Mesendoderm (in vitro differentiated cells): ENCODE results near the gene CFAP100.

Experiments used
- DNase-seq: peaks from one replicate; pipeline ENCODE4 v3.0.0; 2013
- H2AK5ac ChIP-seq: 2 replicates; pipeline ENCODE4 v1.6.1; 2013; ENCODE audit warnings: low read length, inconsistent platforms
- H2BK120ac ChIP-seq: 2 replicates; pipeline ENCODE4 v1.6.1; 2013; ENCODE audit warnings: low read depth, mild to moderate bottlenecking, low read length, moderate library complexity, mixed read lengths
- H2BK15ac ChIP-seq: replicated peaks from 2 replicates; pipeline ENCODE4 v1.6.1; 2013; ENCODE audit warnings: low read depth, mild to moderate bottlenecking, moderate library complexity
- H2BK5ac ChIP-seq: 2 replicates; pipeline ENCODE4 v1.6.1; 2013; ENCODE audit warnings: low read length, inconsistent platforms
- H3K18ac ChIP-seq: 2 replicates; pipeline ENCODE4 v1.6.1; 2013; ENCODE audit warnings: mild to moderate bottlenecking, low read length, mixed read lengths
- H3K23ac ChIP-seq: one replicate; pipeline ENCODE4 v1.6.1; 2013; ENCODE audit warnings: low read length
- H3K27ac ChIP-seq: 2 replicates; pipeline ENCODE4 v1.5.1; 2013; ENCODE audit warnings: low read depth, mild to moderate bottlenecking, inconsistent platforms, low read length, moderate library complexity
- H3K27me3 ChIP-seq: 2 replicates; pipeline ENCODE4 v1.6.1; 2013; ENCODE audit warnings: low read length, control low read depth, mild to moderate bottlenecking, inconsistent platforms; ENCODE audit not compliant: insufficient read depth, poor library complexity
- H3K36me3 ChIP-seq: 2 replicates; pipeline ENCODE4 v1.6.1; 2013; ENCODE audit warnings: low read length, inconsistent platforms; ENCODE audit not compliant: control insufficient read depth, insufficient read depth
- H3K4ac ChIP-seq: one replicate; pipeline ENCODE4 v1.6.1; 2013; ENCODE audit warnings: low read depth, mild to moderate bottlenecking, low read length, moderate library complexity
- H3K4me1 ChIP-seq: 2 replicates; pipeline ENCODE4 v1.6.1; 2013; ENCODE audit warnings: low read depth, low read length, inconsistent platforms; ENCODE audit not compliant: control insufficient read depth
- H3K4me2 ChIP-seq: 2 replicates; pipeline ENCODE4 v1.6.1; 2013; ENCODE audit warnings: low read length
- H3K4me3 ChIP-seq: 2 replicates; pipeline ENCODE4 v1.5.1; 2013; ENCODE audit warnings: mild to moderate bottlenecking, low read length
- H3K56ac ChIP-seq: one replicate; pipeline ENCODE4 v1.6.1; 2013; ENCODE audit warnings: low read length
- H3K79me1 ChIP-seq: 2 replicates; pipeline ENCODE4 v1.6.1; 2013; ENCODE audit warnings: low read length, inconsistent platforms
- H3K79me2 ChIP-seq: 2 replicates; pipeline ENCODE4 v1.6.1; 2013; ENCODE audit warnings: mild to moderate bottlenecking, low read length; ENCODE audit not compliant: control insufficient read depth, insufficient read depth
- H3K9ac ChIP-seq: 2 replicates; pipeline ENCODE4 v1.6.1; 2013; ENCODE audit warnings: low read length, inconsistent platforms
- H4K5ac ChIP-seq: one replicate; pipeline ENCODE4 v1.6.1; 2013; ENCODE audit warnings: low read length
- H4K8ac ChIP-seq: one replicate; pipeline ENCODE4 v1.6.1; 2013; ENCODE audit warnings: low read depth, mild to moderate bottlenecking, control low read depth, low read length, moderate library complexity
- WGBS: extraction: QIAGEN DNeasy Blood & Tissue Kit; methylation state at CpG from one replicate; pipeline ENCODE4 v1.1.7; 2013; ENCODE audit warnings: low lambda C conversion rate, missing lambda C conversion rate; ENCODE audit not compliant: insufficient coverage; ENCODE audit errors: extremely low coverage; 5-methylcytosine and 5-hydroxymethylcytosine counted together

The CFAP100 gene

GRCh38 chr3:126434264-126434590 is 39.5 kb downstream of the CFAP100 start:
- no CpG with 5 or more reads among the region's 6 CpGs for WGBS

GRCh38 chr3:126434931-126435411 is 40.3 kb downstream of the CFAP100 start:
- Histone ChIP-seq H4K5ac (no peak overlapping the region), H3K27me3 (no peaks in the 10 kb centered on the region), H2BK15ac (no peak overlapping the region), H2AK5ac (no peak overlapping the region), H3K56ac (no peak overlapping the region), H3K4me2 (no peak overlapping the region), H2BK120ac (no peak overlapping the region), H3K36me3 (peaks cover 1% of the 10 kb centered on the region), H4K8ac (no peak overlapping the region), H3K4me3 (no peak overlapping the region), H3K23ac (no peak overlapping the region), H3K4me1 (no peaks in the 10 kb centered on the region), H3K4ac (no peak overlapping the region), H3K79me1 (no peaks in the 10 kb centered on the region), H3K18ac (no peak overlapping the region), H3K79me2 (no peaks in the 10 kb centered on the region), H3K9ac (no peak overlapping the region), H3K27ac (no peak overlapping the region), H2BK5ac (no peak overlapping the region)
- WGBS, result no CpG with 5 or more reads among the region's 8 CpGs
- DNase-seq, result no peak

More at GRCh38 chr3:126434264-126434590, 39.5 kb downstream of the CFAP100 start:
- DNase-seq, result no peak
- no peak overlapping the region for H3K4me3 ChIP-seq
- H3K4me1 ChIP-seq, result no peaks in the 10 kb centered on the region
- H2BK120ac ChIP-seq, result no peak overlapping the region
- no peak overlapping the region for H3K9ac ChIP-seq
- no peak overlapping the region for H3K4ac ChIP-seq
- H4K8ac ChIP-seq, result no peak overlapping the region
- no peak overlapping the region for H2BK5ac ChIP-seq
- H3K27me3 ChIP-seq, result no peaks in the 10 kb centered on the region
- H3K18ac ChIP-seq, result no peak overlapping the region
- no peak overlapping the region for H2AK5ac ChIP-seq
- H3K56ac ChIP-seq, result no peak overlapping the region
- H3K79me2 ChIP-seq, result no peaks in the 10 kb centered on the region
- no peak overlapping the region for H4K5ac ChIP-seq
- H3K27ac ChIP-seq, result no peak overlapping the region
- H3K36me3 ChIP-seq, result peaks cover 1% of the 10 kb centered on the region
- H3K4me2 ChIP-seq, result no peak overlapping the region
- H3K23ac ChIP-seq, result no peak overlapping the region
- H2BK15ac ChIP-seq, result no peak overlapping the region
- H3K79me1 ChIP-seq, result no peaks in the 10 kb centered on the region

- H2AK5ac ChIP-seq, result no peak overlapping the region
- no peak overlapping the region for H3K4me3 ChIP-seq
- H3K36me3 ChIP-seq, result peaks cover 1% of the 10 kb centered on the region
- H3K27ac ChIP-seq, result no peak overlapping the region
- no peak overlapping the region for H2BK15ac ChIP-seq
- H3K23ac ChIP-seq, result no peak overlapping the region
- no peak overlapping the region for H2BK5ac ChIP-seq
- H3K9ac ChIP-seq, result no peak overlapping the region
- H2BK120ac ChIP-seq, result no peak overlapping the region
- no peaks in the 10 kb centered on the region for H3K79me2 ChIP-seq
- H3K18ac ChIP-seq, result no peak overlapping the region
- no peak overlapping the region for H3K56ac ChIP-seq
- no peak overlapping the region for H4K5ac ChIP-seq
- H3K79me1 ChIP-seq, result no peaks in the 10 kb centered on the region
- no CpG with 5 or more reads among the region's 14 CpGs for WGBS
- H3K4me1 ChIP-seq, result no peaks in the 10 kb centered on the region
- no peak overlapping the region for H3K4me2 ChIP-seq
- no peak overlapping the region for H3K4ac ChIP-seq
- no peak overlapping the region for H4K8ac ChIP-seq
- no peak for DNase-seq
- no peaks in the 10 kb centered on the region for H3K27me3 ChIP-seq
Observed at GRCh38 chr3:126435456-126436315, 41.0 kb downstream of the CFAP100 start.

GRCh38 chr3:126436826-126437717 is 42.4 kb downstream of the CFAP100 start:
- Histone ChIP-seq H3K23ac (no peak overlapping the region), H4K8ac (no peak overlapping the region), H4K5ac (no peak overlapping the region), H3K79me1 (no peaks in the 10 kb centered on the region), H3K18ac (no peak overlapping the region), H3K4me3 (no peak overlapping the region), H2BK15ac (no peak overlapping the region), H3K36me3 (peaks cover 1% of the 10 kb centered on the region), H3K4ac (no peak overlapping the region), H3K56ac (no peak overlapping the region), H3K4me1 (no peaks in the 10 kb centered on the region), H2BK5ac (no peak overlapping the region), H3K27ac (no peak overlapping the region), H3K27me3 (no peaks in the 10 kb centered on the region), H2AK5ac (no peak overlapping the region), H3K4me2 (no peak overlapping the region), H2BK120ac (no peak overlapping the region), H3K9ac (no peak overlapping the region), H3K79me2 (no peaks in the 10 kb centered on the region)
- 100% methylated on average over 3 of the region's 18 CpGs for WGBS
- no peak for DNase-seq

GRCh38 chr3:126438186-126438585 is 43.5 kb downstream of the CFAP100 start:
- Histone ChIP-seq H3K79me1 (no peaks in the 10 kb centered on the region), H3K27ac (no peak overlapping the region), H3K4me2 (no peak overlapping the region), H3K18ac (no peak overlapping the region), H3K23ac (no peak overlapping the region), H2BK15ac (no peak overlapping the region), H3K27me3 (no peaks in the 10 kb centered on the region), H3K4me1 (no peaks in the 10 kb centered on the region), H2BK5ac (no peak overlapping the region), H3K36me3 (peaks cover 1% of the 10 kb centered on the region), H3K4ac (no peak overlapping the region), H3K79me2 (no peaks in the 10 kb centered on the region), H4K5ac (no peak overlapping the region), H3K4me3 (no peak overlapping the region), H2AK5ac (no peak overlapping the region), H4K8ac (no peak overlapping the region), H3K56ac (no peak overlapping the region), H3K9ac (no peak overlapping the region), H2BK120ac (no peak overlapping the region)
- no peak for DNase-seq
- WGBS, result no CpG with 5 or more reads among the region's 8 CpGs
